ENCODE measurements around the gene DOCK6. TPM values are rescaled to one million over a fixed set of nuclear protein-coding genes. Genes with fewer than 3 reads are reported as not detected.
A peak's percentile ranks its signal among the peaks of the same experiment; 100 is the strongest.

DOCK6 gene
- total RNA-seq = 10 to 100 TPM; 19.7 to 94.0 (median 33.3) TPM

GRCh38 chr19:11261971-11262839 is at the start of gene DOCK6:
Gene DOCK6, minus strand, starts transcription at chr19:11262524. Its CDS starts 84 bp downstream, at chr19:11262440.
- DNase-seq = no peak
- 0 to 12% methylated on average over 2 to 4 of the region's 91 CpGs for WGBS, 2 donors

GRCh38 chr19:11306337-11306736 is 44.0 kb upstream of the DOCK6 start:
- TF ChIP-seq CTCF (IDR thresholded peaks at IDR 0.05) (no peak), POLR2A (IDR thresholded peaks at IDR 0.05) (no peak)
- intact Hi-C loops (cut with DNase I) = no loop called here
- H3K9me3 ChIP-seq = no peaks in the 10 kb centered on the region
- H3K27ac ChIP-seq = no peak overlapping the region
- H3K27me3 ChIP-seq = peaks cover 0 to 16% (median 0%) of the 10 kb centered on the region in 4 donors
- WGBS, 2 donors = 62 to 69% methylated on average over 6 to 9 of the region's 9 CpGs
- no peaks in the 10 kb centered on the region for H3K4me1 ChIP-seq
- no peak for DNase-seq
- no peaks in the 10 kb centered on the region for H3K36me3 ChIP-seq
- H3K4me3 ChIP-seq = no peak overlapping the region

More at GRCh38 chr19:11261971-11262839, at the start of gene DOCK6:
- intact Hi-C loops (cut with DNase I) = no loop called here
- peaks cover 20 to 50% (median 28%) of the 10 kb centered on the region in 3 donors for H3K4me1 ChIP-seq
- no peaks in the 10 kb centered on the region for H3K27me3 ChIP-seq
- TF ChIP-seq POLR2A (IDR thresholded peaks at IDR 0.05) (no peak), CTCF (IDR thresholded peaks at IDR 0.05) (peak in 4 of 6 experiments; percentile 11 to 53 (median 22))
- H3K27ac ChIP-seq = peak within 1 kb of the TSS; percentile 86 to 92 (median 90)
- no peaks in the 10 kb centered on the region for H3K36me3 ChIP-seq
- no peaks in the 10 kb centered on the region for H3K9me3 ChIP-seq
- peak within 1 kb of the TSS; percentile 72 to 99 (median 84) for H3K4me3 ChIP-seq

- Histone ChIP-seq H3K27me3 (peaks cover 0 to 16% (median 0%) of the 10 kb centered on the region in 4 donors), H3K4me3 (no peak overlapping the region), H3K4me1 (no peaks in the 10 kb centered on the region), H3K9me3 (no peaks in the 10 kb centered on the region), H3K36me3 (no peaks in the 10 kb centered on the region), H3K27ac (no peak overlapping the region)
- 51 to 62% methylated on average over 4 to 5 of the region's 5 CpGs for WGBS, 2 donors
- DNase-seq = no peak
- intact Hi-C loops (cut with DNase I) = no loop called here
- TF ChIP-seq CTCF (IDR thresholded peaks at IDR 0.05) (no peak), POLR2A (IDR thresholded peaks at IDR 0.05) (no peak)
Observed at GRCh38 chr19:11304936-11305335, 42.6 kb upstream of the DOCK6 start.

- no peak for DNase-seq
- Histone ChIP-seq H3K36me3 (no peaks in the 10 kb centered on the region), H3K4me3 (no peak overlapping the region), H3K27ac (no peak overlapping the region), H3K9me3 (no peaks in the 10 kb centered on the region), H3K27me3 (peaks cover 0 to 6% (median 0%) of the 10 kb centered on the region in 4 donors), H3K4me1 (peaks cover 0 to 13% (median 0%) of the 10 kb centered on the region in 3 donors)
- intact Hi-C loops (cut with DNase I) = no loop called here
- WGBS, 2 donors = 81% methylated on average over 11 of the region's 11 CpGs
- no peak for TF ChIP-seq POLR2A (IDR thresholded peaks at IDR 0.05)
- no peak for TF ChIP-seq CTCF (IDR thresholded peaks at IDR 0.05)
Observed at GRCh38 chr19:11300811-11301120, 38.4 kb upstream of the DOCK6 start.
